ENCODE measurements around the gene LPP. TPM values are rescaled to one million over a fixed set of nuclear protein-coding genes. Genes with fewer than 3 reads are reported as not detected.

The LPP gene
- total and polyA plus RNA-seq, 9 of the 15 experiments (the other 6 are each of a cell fraction or from before 2014, with no cell fraction given), result 0.07 to 0.18 TPM; not detected in 7

DNA sequence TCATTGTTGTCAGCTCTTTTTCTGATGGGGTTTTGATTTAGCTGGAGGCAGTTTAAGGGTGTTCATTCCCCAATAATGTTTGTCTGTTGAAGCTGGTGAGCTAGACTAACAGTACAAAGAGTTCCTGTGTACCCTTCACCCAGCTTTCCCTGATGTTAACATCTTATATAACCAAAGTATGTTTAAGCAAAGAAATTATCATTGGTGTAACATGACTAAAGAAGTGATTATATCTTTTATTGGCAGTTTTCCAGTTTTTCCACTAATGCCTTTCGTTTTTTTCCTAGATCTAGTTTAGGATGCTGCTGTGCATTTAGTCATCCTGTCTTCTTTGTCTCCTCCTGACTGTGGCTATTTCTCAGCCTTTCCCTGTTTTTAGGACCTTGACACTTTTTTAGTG, 165.6 kb downstream of the LPP start:
- no peak for DNase-seq (ENCODE audit: extremely low read depth in 1 of 4, low spot score in 3 of 4)
- intact Hi-C loops (cut with micrococcal nuclease) (no loop called here), in situ Hi-C loops (cut with MboI) (no loop called here)
- Histone ChIP-seq H3K9me1 (ENCODE audit: control insufficient read depth, insufficient read depth, low read length) (no peaks in the 10 kb centered on the region), H3K9ac (ENCODE audit: insufficient read depth in 1 of 2, low read depth in 2 of 2, low read length in 2 of 2) (no peak overlapping the region), H3K27ac (ENCODE audit: extremely low read depth, low read depth, low read length) (no peak overlapping the region), H3K27me3 (ENCODE audit: control insufficient read depth in 2 of 2, insufficient read depth in 2 of 2, low read length in 2 of 2) (no peaks in the 10 kb centered on the region), H4K20me1 (replicated peaks; ENCODE audit: control insufficient read depth, insufficient read depth, low read length) (no peaks in the 10 kb centered on the region), H3K4me1 (replicated peaks in 1 of 2; ENCODE audit: control insufficient read depth in 2 of 2, insufficient read depth in 2 of 2, low read length in 2 of 2) (no peaks in the 10 kb centered on the region), H3K79me2 (ENCODE audit: control insufficient read depth, insufficient read depth, low read length) (no peaks in the 10 kb centered on the region), H3K4me3 (no peak overlapping the region), H2AFZ (ENCODE audit: low read depth, low read length) (no peak overlapping the region), H3K9me3 (replicated peaks; ENCODE audit: control insufficient read depth, insufficient read depth, low read depth, low read length) (no peaks in the 10 kb centered on the region), H3K36me3 (ENCODE audit: control insufficient read depth, insufficient read depth, low read length) (no peaks in the 10 kb centered on the region), H3K4me2 (ENCODE audit: insufficient read depth, low read length) (no peak overlapping the region)
- WGBS (ENCODE audit: insufficient coverage, low coverage, missing lambda C conversion rate), result 0% methylated on average over 1 of the region's 1 CpG
- ChIA-PET POLR2A (no interaction called here), CTCF (ENCODE audit: low intra/inter-chr PET ratio) (no interaction called here)
- FAIRE-seq, result no peak
- no TSS peak for BruUV-seq (replicated peaks)
- peak; percentile 31; the same call in 1 of the 2 replicates for TF ChIP-seq NFIC (IDR thresholded peaks at IDR 0.05)
- no peak for TF ChIP-seq NR3C1 (CRISPR knock-in tag; IDR thresholded peaks at IDR 0.05)
- no peak for ATAC-seq

DNA sequence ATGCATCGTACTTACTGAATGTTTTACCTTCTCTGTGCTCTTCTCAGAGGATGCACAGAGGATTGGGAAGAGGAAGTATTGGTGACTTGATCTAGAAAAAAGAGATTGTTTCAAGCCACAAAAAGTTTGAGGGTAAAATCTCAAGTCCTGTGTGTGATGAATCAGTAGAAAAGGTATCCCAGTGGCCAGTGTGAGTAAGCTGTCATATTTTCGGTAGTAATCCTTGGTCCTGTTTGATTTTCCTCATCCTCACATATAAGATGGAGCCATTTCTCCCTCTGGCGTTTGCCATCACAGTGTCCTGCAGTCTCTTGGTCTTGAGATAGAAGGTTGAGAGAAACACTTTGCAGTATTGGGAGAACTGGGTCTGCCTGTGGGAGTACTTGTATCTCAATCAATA, 166.8 kb downstream of the LPP start:
- ChIA-PET POLR2A (interaction anchor here (0.7 kb wide), 1 partner anchor 22 kb away, joined by 4 read pairs; no protein-coding TSS in a partner anchor), CTCF (ENCODE audit: low intra/inter-chr PET ratio) (no interaction called here)
- DNase-seq (ENCODE audit: extremely low read depth in 1 of 4, low spot score in 3 of 4) (no peak), FAIRE-seq (no peak), ATAC-seq (no peak)
- Histone ChIP-seq H3K9me3 (replicated peaks; ENCODE audit: control insufficient read depth, insufficient read depth, low read depth, low read length) (no peaks in the 10 kb centered on the region), H3K4me3 (no peak overlapping the region), H3K27me3 (ENCODE audit: control insufficient read depth in 2 of 2, insufficient read depth in 2 of 2, low read length in 2 of 2) (no peaks in the 10 kb centered on the region), H3K79me2 (ENCODE audit: control insufficient read depth, insufficient read depth, low read length) (no peaks in the 10 kb centered on the region), H3K4me1 (replicated peaks in 1 of 2; ENCODE audit: control insufficient read depth in 2 of 2, insufficient read depth in 2 of 2, low read length in 2 of 2) (no peaks in the 10 kb centered on the region), H3K36me3 (ENCODE audit: control insufficient read depth, insufficient read depth, low read length) (no peaks in the 10 kb centered on the region), H4K20me1 (replicated peaks; ENCODE audit: control insufficient read depth, insufficient read depth, low read length) (no peaks in the 10 kb centered on the region), H2AFZ (ENCODE audit: low read depth, low read length) (no peak overlapping the region), H3K9me1 (ENCODE audit: control insufficient read depth, insufficient read depth, low read length) (no peaks in the 10 kb centered on the region), H3K27ac (ENCODE audit: extremely low read depth, low read depth, low read length) (no peak overlapping the region), H3K9ac (ENCODE audit: insufficient read depth in 1 of 2, low read depth in 2 of 2, low read length in 2 of 2) (no peak overlapping the region), H3K4me2 (ENCODE audit: insufficient read depth, low read length) (no peak overlapping the region)
- in situ Hi-C loops (cut with MboI), result no loop called here
- intact Hi-C loops (cut with micrococcal nuclease), result no loop called here
- BruUV-seq (replicated peaks), result no TSS peak
- 0% methylated on average over 3 of the region's 3 CpGs for WGBS (ENCODE audit: insufficient coverage, low coverage, missing lambda C conversion rate)
- no peak for TF ChIP-seq KHSRP (IDR thresholded peaks at IDR 0.05)
- TF ChIP-seq RCOR1 (IDR thresholded peaks at IDR 0.05; ENCODE audit: borderline replicate concordance in 1 of 2, low read depth in 2 of 2, low read length in 2 of 2), result no peak

Measured in K562 (cell line).